ENCODE data around the gene MYO1B. TPM values are rescaled to one million over a fixed set of nuclear protein-coding genes. Genes with fewer than 3 reads are reported as not detected.
A peak's percentile ranks its signal among the peaks of the same experiment; 100 is the strongest.

The MYO1B gene
- total RNA-seq, 1 experiment from 2014 or later = 43.2 TPM

DNA sequence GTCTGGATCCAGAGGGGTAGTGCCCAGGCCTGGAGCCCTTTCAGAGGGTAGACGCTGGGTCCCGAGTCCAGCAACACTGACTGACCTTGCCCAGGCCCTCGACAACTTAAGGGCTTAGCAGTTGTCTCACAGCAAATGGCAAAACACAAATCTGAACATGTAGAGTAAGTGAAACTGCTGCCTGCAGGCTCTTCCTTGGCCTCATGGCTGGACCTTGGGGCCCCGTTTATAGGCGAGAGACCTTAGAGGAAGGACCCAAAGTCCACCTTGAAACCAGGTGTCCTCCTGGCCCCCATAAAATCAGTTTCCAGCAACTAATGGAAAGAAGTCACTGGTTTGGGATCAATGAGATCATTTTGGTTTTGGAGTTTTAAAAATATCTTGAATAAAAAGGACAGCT is 154.4 kb downstream of the MYO1B start:
- no CpG with 5 or more reads among the region's 5 CpGs for WGBS (ENCODE audit: extremely low coverage, insufficient read length, low lambda C conversion rate)
- no peak overlapping the region for H3K23ac ChIP-seq (ENCODE audit: insufficient read length, low read depth, low read length)
- no peaks in the 10 kb centered on the region for H3K79me1 ChIP-seq (ENCODE audit: insufficient read depth, low read depth, low read length, poor library complexity, severe bottlenecking)
- H3K56ac ChIP-seq (ENCODE audit: insufficient read length, low read depth, low read length) = no peak overlapping the region
- H3K18ac ChIP-seq (ENCODE audit: insufficient read length, low read depth, low read length) = no peak overlapping the region
- H3K4ac ChIP-seq (ENCODE audit: low read depth, low read length) = no peak overlapping the region
- no peaks in the 10 kb centered on the region for H3K27me3 Mint-ChIP-seq (ENCODE audit: low read depth)
- no peak overlapping the region for H2BK20ac ChIP-seq (ENCODE audit: low read depth, low read length, poor library complexity, severe bottlenecking)
- H4K20me1 ChIP-seq (ENCODE audit: control insufficient read depth, insufficient read depth, insufficient read length) = no peaks in the 10 kb centered on the region
- H3K14ac ChIP-seq (ENCODE audit: insufficient read depth, low read length) = no peak overlapping the region
- H2AK5ac ChIP-seq (ENCODE audit: insufficient read length, low read length) = no peak overlapping the region
- H2BK15ac ChIP-seq (ENCODE audit: low read depth, low read length) = no peak overlapping the region
- no peaks in the 10 kb centered on the region for H3K23me2 ChIP-seq (ENCODE audit: insufficient read length, low read depth, low read length, poor library complexity, severe bottlenecking)
- H3K4me1 ChIP-seq (ENCODE audit: insufficient read depth, low read length) = peaks cover 5% of the 10 kb centered on the region; the same call in 1 of the 2 replicates
- no peak for DNase-seq
- H3K36me3 Mint-ChIP-seq (ENCODE audit: insufficient read depth in 1 of 3, low read depth in 3 of 3) = peaks cover 39 to 59% (median 56%) of the 10 kb centered on the region in 3 experiments
- H3K9me3 ChIP-seq (ENCODE audit: control insufficient read depth, low read depth, low read length) = no peaks in the 10 kb centered on the region
- H3K4me3 Mint-ChIP-seq = no peak overlapping the region
- peak overlapping the region in 2 of 3 experiments; percentile 77 to 91; a peak in 3 of 7 replicates for H3K27ac Mint-ChIP-seq
- no peak overlapping the region for H4K8ac ChIP-seq (replicated peaks; ENCODE audit: insufficient read length, low read depth, low read length)
- H3K4me1 Mint-ChIP-seq = peaks cover 26% of the 10 kb centered on the region in 2 experiments
- H4K5ac ChIP-seq (ENCODE audit: insufficient read length, low read depth, low read length) = no peak overlapping the region
- H2BK5ac ChIP-seq (ENCODE audit: insufficient read length, low read length) = no peak overlapping the region
- H3K9ac ChIP-seq (ENCODE audit: extremely low read depth, insufficient read length, low read length) = no peak overlapping the region
- no peak overlapping the region for H2BK12ac ChIP-seq (ENCODE audit: insufficient read length, low read depth, low read length)
- H3K79me2 ChIP-seq (ENCODE audit: insufficient read depth, low read length) = no peaks in the 10 kb centered on the region
- no peaks in the 10 kb centered on the region for H3K27me3 ChIP-seq (ENCODE audit: insufficient read depth, low read length)
- no peak for TF ChIP-seq CTCF (conservative IDR thresholded peaks at IDR 0.05)
- no peak overlapping the region for H3T11ph ChIP-seq (ENCODE audit: low read length)
- no peak overlapping the region for H3K4me2 ChIP-seq (ENCODE audit: insufficient read depth, insufficient read length, low read length)
- no peak overlapping the region for H3K27ac ChIP-seq (ENCODE audit: insufficient read length, low read depth, low read length)
- H4K91ac ChIP-seq (ENCODE audit: insufficient read length, low read depth, low read length) = no peak overlapping the region
- H2BK120ac ChIP-seq (ENCODE audit: low read depth, low read length, poor library complexity, severe bottlenecking) = no peak overlapping the region
- H3K9me3 Mint-ChIP-seq = peaks cover 12 to 13% of the 10 kb centered on the region in 2 experiments; a peak in 4 of 5 replicates
- H2AFZ ChIP-seq (ENCODE audit: low read length) = no peak overlapping the region

Measured in H9 (cell line).